Thymus (tissue), 11 donors: ENCODE data around the gene SRPK3. TPM values are rescaled to one million over a fixed set of nuclear protein-coding genes. Genes with fewer than 3 reads are reported as not detected.

ENCODE experiments used
- DNase-seq, 9 donors: peaks; one replicate each; pipeline ENCODE4 v3.0.0-alpha.2; 2013; ENCODE audit warnings: low spot score in 9 of 9, low read depth in 6 of 9, missing footprints in 1 of 9
- H3K27ac ChIP-seq, 2 donors: one replicate each; pipeline ENCODE4 v1.5.1; 2013; ENCODE audit warnings: control low read depth in 1 of 2, low read depth in 1 of 2, low read length in 1 of 2, mild to moderate bottlenecking in 1 of 2, moderate library complexity in 1 of 2
- H3K27me3 ChIP-seq, 2 donors: one replicate each; pipeline ENCODE4 v1.5.1; 2013; ENCODE audit warnings: low read length in 1 of 2; ENCODE audit not compliant: control insufficient read depth in 2 of 2, insufficient read depth in 1 of 2
- H3K36me3 ChIP-seq, 2 donors: one replicate each; pipeline ENCODE4 v1.5.1; 2013; ENCODE audit warnings: low read length in 1 of 2, mild to moderate bottlenecking in 1 of 2, moderate library complexity in 1 of 2; ENCODE audit not compliant: control insufficient read depth in 2 of 2, insufficient read depth in 2 of 2
- H3K4me1 ChIP-seq, 2 donors: one replicate each; pipeline ENCODE4 v1.5.1; 2013; ENCODE audit warnings: low read length in 2 of 2; ENCODE audit not compliant: control insufficient read depth in 2 of 2, insufficient read depth in 2 of 2
- H3K4me3 ChIP-seq, 2 donors: one replicate each; pipeline ENCODE4 v1.5.1; 2013; ENCODE audit warnings: low read length in 2 of 2, control low read depth in 1 of 2, mild to moderate bottlenecking in 1 of 2
- H3K9me3 ChIP-seq, 2 donors: one replicate each; pipeline ENCODE4 v1.5.1; 2013; ENCODE audit warnings: low read length in 1 of 2, mild to moderate bottlenecking in 1 of 2; ENCODE audit not compliant: control insufficient read depth in 2 of 2, insufficient read depth in 1 of 2
- WGBS: extraction: QIAGEN DNeasy Blood & Tissue Kit; methylation state at CpG from one replicate; pipeline ENCODE4 v1.1.7; 2013; 5-methylcytosine and 5-hydroxymethylcytosine counted together
- polyA plus RNA-seq: library from polyadenylated mRNA; stranded (reverse); fragments of 200-250 nt; gene quantifications from one replicate; pipeline ENCODE4 v1.2.3, GENCODE V29; 2013
- total RNA-seq: library from RNA; stranded (reverse); fragments of 120-200 nt; gene quantifications from one replicate; pipeline ENCODE4 v1.2.4, GENCODE V29; 2013
- donor health status: healthy.

Gene SRPK3
- total and polyA plus RNA-seq, 2 donors, result 0.61 to 0.75 TPM

- no peak overlapping the region for H3K4me3 ChIP-seq
- DNase-seq, result no peak
- H3K4me1 ChIP-seq, result no peaks in the 10 kb centered on the region
- WGBS, result 94% methylated on average over 48 of the region's 48 CpGs
- H3K27ac ChIP-seq, result no peak overlapping the region
- H3K9me3 ChIP-seq, result no peaks in the 10 kb centered on the region
- no peaks in the 10 kb centered on the region for H3K36me3 ChIP-seq
- peaks cover 0 to 5% of the 10 kb centered on the region in 2 donors for H3K27me3 ChIP-seq
These were observed 6.9 kb upstream of the SRPK3 start for GRCh38 chrX:153773741-153774575.

GRCh38 chrX:153774576-153775292, 6.1 kb upstream of the SRPK3 start:
- WGBS, result 93% methylated on average over 36 of the region's 37 CpGs
- no peak overlapping the region for H3K4me3 ChIP-seq
- H3K36me3 ChIP-seq, result no peaks in the 10 kb centered on the region
- no peak for DNase-seq
- H3K27ac ChIP-seq, result no peak overlapping the region
- H3K9me3 ChIP-seq, result no peaks in the 10 kb centered on the region
- no peaks in the 10 kb centered on the region for H3K4me1 ChIP-seq
- H3K27me3 ChIP-seq, result peaks cover 0 to 8% of the 10 kb centered on the region in 2 donors

GRCh38 chrX:153775293-153776119, 5.3 kb upstream of the SRPK3 start:
- Histone ChIP-seq H3K4me3 (no peak overlapping the region), H3K27me3 (peaks cover 0 to 16% of the 10 kb centered on the region in 2 donors), H3K9me3 (no peaks in the 10 kb centered on the region), H3K36me3 (no peaks in the 10 kb centered on the region), H3K27ac (no peak overlapping the region), H3K4me1 (no peaks in the 10 kb centered on the region)
- 93% methylated on average over 42 of the region's 42 CpGs for WGBS
- DNase-seq, result no peak

GRCh38 chrX:153776120-153776599, 4.7 kb upstream of the SRPK3 start:
- H3K4me3 ChIP-seq, result no peak overlapping the region
- H3K4me1 ChIP-seq, result no peaks in the 10 kb centered on the region
- no peak for DNase-seq
- no peaks in the 10 kb centered on the region for H3K9me3 ChIP-seq
- H3K36me3 ChIP-seq, result no peaks in the 10 kb centered on the region
- peaks cover 0 to 22% of the 10 kb centered on the region in 2 donors for H3K27me3 ChIP-seq
- WGBS, result 92% methylated on average over 16 of the region's 20 CpGs
- no peak overlapping the region for H3K27ac ChIP-seq

GRCh38 chrX:153776611-153777045, 4.2 kb upstream of the SRPK3 start:
- Histone ChIP-seq H3K27ac (no peak overlapping the region), H3K4me3 (no peak overlapping the region), H3K27me3 (peaks cover 0 to 27% of the 10 kb centered on the region in 2 donors), H3K36me3 (no peaks in the 10 kb centered on the region), H3K9me3 (no peaks in the 10 kb centered on the region), H3K4me1 (no peaks in the 10 kb centered on the region)
- DNase-seq, result no peak
- 95% methylated on average over 9 of the region's 22 CpGs for WGBS

- 94% methylated on average over 34 of the region's 34 CpGs for WGBS
- peaks cover 0 to 30% of the 10 kb centered on the region in 2 donors for H3K27me3 ChIP-seq
- no peaks in the 10 kb centered on the region for H3K36me3 ChIP-seq
- H3K4me1 ChIP-seq, result no peaks in the 10 kb centered on the region
- H3K4me3 ChIP-seq, result no peak overlapping the region
- H3K9me3 ChIP-seq, result no peaks in the 10 kb centered on the region
- DNase-seq, result no peak
- no peak overlapping the region for H3K27ac ChIP-seq
These were observed 3.4 kb upstream of the SRPK3 start for GRCh38 chrX:153777261-153778090.

GRCh38 chrX:153778181-153778580, 2.7 kb upstream of the SRPK3 start:
- Histone ChIP-seq H3K36me3 (no peaks in the 10 kb centered on the region), H3K27me3 (peaks cover 0 to 30% of the 10 kb centered on the region in 2 donors), H3K27ac (no peak overlapping the region), H3K4me3 (no peak overlapping the region), H3K4me1 (no peaks in the 10 kb centered on the region), H3K9me3 (no peaks in the 10 kb centered on the region)
- DNase-seq, result no peak
- 80% methylated on average over 17 of the region's 17 CpGs for WGBS

GRCh38 chrX:153778684-153779101, 2.1 kb upstream of the SRPK3 start:
- Histone ChIP-seq H3K4me1 (no peaks in the 10 kb centered on the region), H3K4me3 (no peak overlapping the region), H3K27ac (no peak overlapping the region), H3K27me3 (peaks cover 0 to 30% of the 10 kb centered on the region in 2 donors), H3K36me3 (peaks cover 0 to 5% of the 10 kb centered on the region in 2 donors), H3K9me3 (no peaks in the 10 kb centered on the region)
- DNase-seq, result no peak
- WGBS, result 88% methylated on average over 16 of the region's 16 CpGs
